Posterior cingulate gyrus (tissue), 11 donors: ENCODE measurements around the gene CYP4F11.
"Not testable (repeated sequence)": the region's sequence is repeated elsewhere in the genome, so short reads cannot be mapped to it uniquely, and the experiment has no call there.

ENCODE experiments used
- DNase-seq, 10 donors: peaks; one replicate each; pipeline versions ENCODE4 v3.0.0 to v3.0.0-alpha.2; 2020 to 2021; ENCODE audit warnings: mixed read lengths in 3 of 10
- intact Hi-C: fragments of 100-400 bp; cut with DNase I; formaldehyde crosslinking; loops from one replicate; pipeline ENCODE4 v1.15.1; 2023

CYP4F11 gene, protein sequence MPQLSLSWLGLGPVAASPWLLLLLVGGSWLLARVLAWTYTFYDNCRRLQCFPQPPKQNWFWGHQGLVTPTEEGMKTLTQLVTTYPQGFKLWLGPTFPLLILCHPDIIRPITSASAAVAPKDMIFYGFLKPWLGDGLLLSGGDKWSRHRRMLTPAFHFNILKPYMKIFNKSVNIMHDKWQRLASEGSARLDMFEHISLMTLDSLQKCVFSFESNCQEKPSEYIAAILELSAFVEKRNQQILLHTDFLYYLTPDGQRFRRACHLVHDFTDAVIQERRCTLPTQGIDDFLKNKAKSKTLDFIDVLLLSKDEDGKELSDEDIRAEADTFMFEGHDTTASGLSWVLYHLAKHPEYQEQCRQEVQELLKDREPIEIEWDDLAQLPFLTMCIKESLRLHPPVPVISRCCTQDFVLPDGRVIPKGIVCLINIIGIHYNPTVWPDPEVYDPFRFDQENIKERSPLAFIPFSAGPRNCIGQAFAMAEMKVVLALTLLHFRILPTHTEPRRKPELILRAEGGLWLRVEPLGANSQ

DNA sequence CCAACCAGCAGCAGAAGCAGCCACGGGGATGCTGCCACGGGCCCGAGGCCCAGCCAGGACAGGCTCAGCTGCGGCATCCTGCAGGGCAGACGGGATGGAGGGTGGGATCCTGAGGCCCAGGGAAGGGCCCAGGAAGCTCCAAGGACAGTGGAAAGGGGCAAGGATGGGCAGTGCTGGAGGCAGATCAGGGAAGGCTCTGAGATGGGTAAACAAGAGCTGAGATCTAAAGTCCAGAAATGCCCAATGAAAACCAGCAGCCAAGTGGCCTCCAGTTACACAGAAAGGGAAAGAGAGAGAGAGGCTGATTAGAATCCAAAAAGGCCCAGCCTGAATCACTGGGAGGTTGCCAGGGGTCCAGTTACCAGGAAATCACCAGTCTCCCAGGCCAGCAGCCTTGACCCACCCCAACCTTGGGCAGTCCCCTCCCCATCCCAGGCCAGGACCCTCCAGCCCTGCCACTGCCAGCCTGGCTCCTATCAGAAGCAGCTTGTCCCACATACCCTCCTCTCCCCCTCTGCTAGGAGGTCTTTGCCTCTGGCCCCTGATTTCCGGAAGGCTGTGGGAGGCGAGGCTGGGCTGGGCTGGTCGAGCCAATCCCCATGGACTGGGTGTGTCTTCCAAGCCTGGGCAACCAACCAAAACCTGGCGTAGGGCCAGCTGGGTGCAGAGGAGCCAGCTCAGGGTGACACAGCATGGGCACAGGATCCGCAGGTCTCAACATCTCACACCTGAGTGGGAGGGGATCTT lies at the start of gene CYP4F11:
Gene CYP4F11 (minus strand): TSS at position 198 of the 747 bp plus-strand sequence. CDS start 121 bp downstream, at position 77.
- peak; percentile 28 to 93 (median 69) for DNase-seq
- intact Hi-C loops: no loop called here

DNA sequence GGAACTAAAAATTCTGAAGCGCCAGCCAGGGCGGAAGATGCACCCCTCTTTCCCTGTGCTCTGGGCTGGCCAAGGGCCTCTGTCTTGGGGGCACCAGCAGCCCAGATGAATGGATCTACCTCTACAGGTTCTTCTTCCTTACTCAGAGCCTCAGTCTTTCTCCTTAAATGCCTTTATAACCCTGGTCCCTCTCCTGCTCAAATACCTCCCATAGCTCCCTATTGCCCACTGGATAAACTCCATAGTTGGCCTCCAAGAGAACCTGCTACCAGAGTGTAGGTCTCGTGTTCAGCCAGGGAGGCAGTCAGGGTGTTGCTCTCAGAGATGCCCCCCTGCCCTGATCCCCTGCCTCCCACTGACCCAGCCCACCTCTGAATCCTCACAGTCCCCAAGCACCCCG lies 45.0 kb upstream of the CYP4F11 start:
- intact Hi-C loops: no loop called here
- no peak for DNase-seq

DNA sequence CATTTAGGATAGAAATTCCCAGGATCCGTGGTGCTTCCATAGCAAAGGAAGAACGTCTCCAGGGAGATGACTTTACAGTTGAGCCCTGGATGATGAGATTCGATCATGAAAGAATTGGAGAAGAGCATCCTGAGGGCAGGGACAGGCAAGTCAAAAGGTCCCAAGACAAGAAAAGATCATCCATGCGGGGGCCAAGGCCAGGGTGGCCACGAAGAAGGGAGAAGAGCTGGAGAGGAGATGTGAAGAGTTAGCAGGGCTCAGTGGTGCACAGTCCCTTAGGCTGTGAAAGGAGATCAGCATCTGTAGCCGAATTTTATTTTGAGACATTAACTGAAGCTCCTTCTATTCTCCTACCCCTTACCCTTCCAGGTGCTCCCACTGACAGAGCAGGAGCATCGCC lies 43.4 kb upstream of the CYP4F11 start:
- intact Hi-C loops: no loop called here

DNA sequence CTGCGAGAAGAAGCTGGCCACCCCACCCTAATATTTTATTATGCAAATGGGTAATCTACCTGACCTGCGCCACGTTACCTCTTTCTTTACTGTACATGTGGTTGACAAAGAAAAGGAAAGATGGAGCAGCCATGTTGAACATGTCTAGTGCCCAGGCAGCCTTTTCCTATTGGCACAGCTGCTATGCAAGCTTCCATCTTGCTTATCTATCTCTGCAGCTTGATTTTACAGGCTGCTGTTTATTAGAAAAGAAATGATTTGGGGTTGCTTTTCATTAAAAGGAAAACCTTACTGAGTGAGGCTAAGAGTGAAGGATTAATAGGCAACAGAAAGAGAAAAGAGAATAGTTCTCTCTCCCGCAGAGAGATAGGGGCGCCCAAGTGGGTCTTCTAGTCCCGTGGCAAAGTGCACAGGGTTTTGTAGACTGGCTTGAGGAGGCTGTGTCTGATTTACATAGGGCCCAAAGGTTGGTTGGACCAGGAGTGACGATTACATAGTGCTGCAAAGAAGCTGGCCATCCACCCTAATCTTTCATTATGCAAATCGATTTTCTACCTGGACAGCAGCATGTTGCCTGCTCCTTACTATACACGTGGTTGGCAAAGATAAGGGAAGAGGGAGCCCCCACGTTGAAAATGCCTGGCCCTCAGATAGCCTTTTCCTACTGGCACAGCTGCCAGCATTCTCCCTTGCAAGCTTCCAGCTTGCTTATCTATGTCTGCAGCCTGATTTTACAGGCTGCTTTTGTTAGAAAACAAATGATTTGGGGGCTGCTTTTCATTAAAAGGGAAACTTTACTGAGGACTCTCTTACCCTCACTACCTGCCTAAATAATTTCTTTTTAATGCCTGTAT lies 42.7 kb upstream of the CYP4F11 start:
- no peak for DNase-seq
- intact Hi-C loops: no loop called here

More for the DNA sequence above, 43.4 kb upstream of the CYP4F11 start:
- no peak for DNase-seq

DNA sequence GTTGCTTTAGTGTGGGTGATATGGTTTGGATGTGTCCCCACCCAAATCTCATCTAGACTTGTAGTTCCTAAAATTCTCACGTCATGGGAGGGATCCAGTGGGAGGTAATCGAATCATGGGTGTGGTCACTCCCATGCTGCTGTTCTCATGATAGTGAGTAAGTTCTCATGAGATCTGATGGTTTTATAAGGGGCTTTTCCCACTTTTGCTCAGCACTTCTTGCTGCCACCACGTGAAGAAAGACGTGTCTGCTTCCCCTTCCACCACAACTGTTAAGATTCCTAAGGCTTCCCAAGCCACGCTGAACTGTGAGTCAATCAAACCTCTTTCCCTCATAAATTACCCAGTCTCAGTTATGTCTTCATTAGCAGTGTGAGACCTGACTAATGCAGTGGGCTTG lies 40.5 kb upstream of the CYP4F11 start:
- DNase-seq: no peak
- intact Hi-C loops: no loop called here

DNA sequence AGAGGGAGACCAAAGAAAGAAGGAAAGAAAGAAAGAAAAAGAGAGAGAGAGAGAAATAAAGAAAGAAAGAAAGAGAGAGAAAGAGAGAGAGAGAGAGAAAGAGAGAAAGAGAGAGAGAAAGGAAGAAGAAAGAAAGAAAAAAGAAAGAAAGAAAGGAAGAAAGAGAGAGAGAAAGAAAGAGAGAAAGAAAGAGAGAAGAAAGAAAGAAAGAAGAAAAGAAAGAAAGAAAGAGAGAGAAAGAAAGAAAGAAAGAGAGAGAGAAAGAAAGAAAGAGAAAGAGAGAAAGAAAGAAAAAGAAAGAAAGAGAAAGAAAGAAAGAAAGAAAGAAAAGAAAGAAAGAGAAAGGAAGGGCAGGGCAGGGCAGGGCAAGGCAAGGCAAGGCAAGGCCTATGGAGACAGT lies 37.7 kb upstream of the CYP4F11 start:
- not testable (repeated sequence) for DNase-seq

DNA sequence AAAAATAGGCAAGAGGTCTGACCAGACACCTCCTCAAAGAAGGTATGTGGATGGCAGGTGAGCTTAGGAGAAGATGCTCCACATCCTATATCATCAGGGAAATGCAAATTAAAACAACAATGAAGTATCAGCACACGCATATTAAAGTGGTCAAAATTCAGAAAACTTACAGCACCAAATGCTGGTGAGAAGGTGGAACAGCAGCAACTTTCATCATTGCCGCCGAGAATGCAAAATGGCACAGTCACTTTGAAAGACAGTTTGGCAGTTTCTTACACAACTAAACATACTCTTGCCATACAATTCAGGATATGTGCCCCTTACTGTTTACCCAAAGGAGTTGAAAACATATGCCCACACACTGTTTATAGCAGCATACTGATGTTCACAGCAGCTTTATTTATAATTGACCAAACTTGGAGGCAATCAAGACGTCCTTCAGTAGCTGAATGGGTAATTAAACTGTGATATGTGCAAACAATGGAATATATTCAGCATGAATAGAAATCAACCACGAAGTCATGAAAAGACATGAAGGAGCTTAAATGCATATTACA lies 37.0 kb upstream of the CYP4F11 start:
- DNase-seq: no peak
- intact Hi-C loops: no loop called here

More for the DNA sequence above, 37.7 kb upstream of the CYP4F11 start:
- intact Hi-C loops: not testable (repeated sequence)

DNA sequence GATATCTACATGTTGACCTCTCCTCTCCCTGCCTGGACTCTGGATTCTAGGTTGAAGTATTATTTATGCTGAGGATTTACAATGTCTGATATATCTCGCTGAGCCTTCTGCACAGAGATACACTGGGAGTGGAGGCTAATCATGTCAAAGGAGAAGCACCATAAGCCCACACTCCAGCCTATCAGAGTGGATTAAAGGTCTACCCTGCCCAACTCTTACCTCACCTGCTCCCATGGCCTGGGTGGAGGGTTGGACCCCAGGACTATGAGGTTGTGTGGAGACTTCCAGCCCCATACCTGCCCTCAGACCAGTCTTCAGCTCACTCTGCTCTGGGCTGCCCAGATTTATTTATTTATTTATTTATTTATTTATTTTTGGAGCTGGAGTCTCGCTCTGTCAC lies 29.9 kb upstream of the CYP4F11 start:
- intact Hi-C loops: no loop called here
- no peak for DNase-seq

DNA sequence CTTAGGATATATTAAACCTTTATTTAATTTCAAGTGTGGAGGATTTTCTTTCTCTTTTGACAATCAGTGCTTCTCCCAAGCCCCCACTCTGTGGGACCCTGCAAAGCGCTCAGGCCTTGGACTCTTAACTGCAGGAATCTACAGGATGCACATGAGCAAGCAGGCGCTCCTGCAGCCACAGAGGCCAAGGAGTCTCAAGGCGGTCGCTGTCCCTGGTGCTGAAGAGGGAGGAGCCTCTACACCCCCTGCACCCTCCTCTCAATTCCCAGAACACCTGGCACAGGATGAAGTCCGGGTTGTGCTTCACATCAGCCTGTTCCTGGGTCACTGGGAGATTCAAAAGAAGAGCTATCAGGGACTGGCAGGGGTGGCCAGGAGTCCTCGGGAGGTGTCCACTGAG lies 28.0 kb upstream of the CYP4F11 start:
- intact Hi-C loops: no loop called here
- DNase-seq: no peak

DNA sequence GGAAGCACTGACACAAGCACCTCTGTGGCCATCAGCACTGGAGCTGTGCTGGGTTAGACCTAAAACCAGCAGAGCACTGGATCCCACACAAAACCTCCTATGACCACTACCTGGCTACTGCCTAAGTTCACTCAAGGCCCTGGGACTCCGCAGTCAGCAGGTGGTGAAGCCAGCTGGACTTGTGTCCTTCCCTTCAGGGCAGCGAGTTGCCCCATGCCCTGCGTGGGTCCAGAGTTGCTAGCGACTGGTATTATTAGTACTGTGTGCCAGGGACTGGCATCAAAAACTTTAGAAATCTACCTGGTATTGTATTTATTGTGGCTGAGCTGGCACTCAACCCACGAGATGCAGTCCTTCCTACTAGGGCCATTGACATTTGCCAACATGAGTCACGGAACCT lies 20.5 kb upstream of the CYP4F11 start:
- intact Hi-C loops: no loop called here
- DNase-seq: no peak

DNA sequence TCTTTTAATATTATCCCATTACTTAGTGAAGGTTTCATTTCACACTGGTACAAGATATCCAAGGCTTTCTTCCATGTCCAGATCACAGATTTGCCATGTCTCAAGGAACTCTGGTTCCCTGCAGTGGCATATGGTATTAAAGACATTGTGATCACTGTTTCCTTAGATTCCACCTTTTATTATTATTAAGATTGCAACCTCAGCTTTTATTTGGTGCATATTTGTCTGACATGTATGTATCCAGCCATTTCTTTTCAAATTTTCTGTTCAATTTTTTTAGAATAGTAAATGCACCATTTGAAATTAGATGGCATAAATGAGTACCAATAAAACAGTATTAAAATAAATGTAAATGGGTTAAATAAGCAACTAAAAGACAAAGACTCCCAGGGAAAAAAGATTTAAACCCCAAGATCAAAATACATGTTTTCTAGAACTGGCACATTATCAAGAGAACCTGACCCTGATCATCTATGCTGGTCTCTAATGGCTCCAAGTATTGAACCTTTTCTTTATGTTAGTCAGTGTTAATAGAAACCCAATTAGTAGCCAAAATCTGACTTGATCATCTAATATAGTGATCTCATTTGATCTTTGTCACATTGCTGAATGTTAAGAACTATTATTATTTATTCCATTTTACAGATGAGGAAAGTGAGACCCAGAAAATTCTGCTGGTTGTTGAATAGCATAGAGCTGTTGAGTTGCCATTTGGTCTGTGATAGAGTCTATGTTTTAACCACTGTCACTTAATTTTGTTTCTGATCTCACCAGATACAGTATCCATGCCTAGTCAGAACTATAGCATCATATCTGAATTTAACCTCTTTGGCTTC lies 14.1 kb upstream of the CYP4F11 start, which contains the start of gene OR10H4:
Gene OR10H4 (plus strand): TSS at position 786 of the 836 bp plus-strand sequence. CDS start 0 bp downstream, at position 786.
- DNase-seq: no peak
- intact Hi-C loops: no loop called here

DNA sequence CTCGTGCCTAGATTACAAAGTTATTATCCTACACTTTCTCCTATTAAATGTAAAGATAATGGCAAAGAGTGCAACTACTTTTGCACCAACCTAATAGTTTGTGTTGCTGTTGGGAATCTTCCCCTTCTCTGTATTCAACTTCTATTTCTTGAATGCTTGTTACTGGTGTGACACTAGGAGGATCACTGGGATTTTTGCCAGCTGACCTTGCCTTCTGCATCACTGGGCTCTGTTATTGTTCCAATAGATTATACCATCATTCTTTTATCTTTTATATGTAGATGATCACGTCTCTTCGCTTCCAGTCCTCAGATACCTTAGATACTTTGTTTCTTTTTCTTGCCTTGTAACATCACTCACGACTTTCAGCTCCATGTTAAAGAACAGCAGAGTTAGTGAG lies 11.0 kb upstream of the CYP4F11 start:
- intact Hi-C loops: no loop called here

DNA sequence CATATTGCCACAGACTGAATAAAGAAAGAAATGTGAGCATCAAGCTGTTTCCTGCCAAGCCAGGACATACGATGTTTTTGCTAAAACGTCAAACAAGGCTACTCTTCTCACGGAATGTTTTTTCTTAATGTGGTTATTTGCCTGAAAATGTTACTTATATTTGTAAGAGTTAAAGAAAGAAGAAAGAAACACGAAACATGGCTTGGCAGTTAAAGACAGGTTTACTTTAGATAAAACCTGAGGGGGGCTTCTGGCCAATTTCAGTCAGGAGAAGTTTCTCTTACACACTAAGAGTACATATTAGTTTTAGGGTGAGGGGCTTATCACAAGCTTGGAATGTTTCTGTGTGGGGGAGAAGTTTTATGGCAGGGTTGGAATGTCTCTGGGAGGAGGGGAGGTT lies 10.1 kb upstream of the CYP4F11 start:
- intact Hi-C loops: no loop called here
- no peak for DNase-seq

More for the DNA sequence above, 11.0 kb upstream of the CYP4F11 start:
- no peak for DNase-seq

DNA sequence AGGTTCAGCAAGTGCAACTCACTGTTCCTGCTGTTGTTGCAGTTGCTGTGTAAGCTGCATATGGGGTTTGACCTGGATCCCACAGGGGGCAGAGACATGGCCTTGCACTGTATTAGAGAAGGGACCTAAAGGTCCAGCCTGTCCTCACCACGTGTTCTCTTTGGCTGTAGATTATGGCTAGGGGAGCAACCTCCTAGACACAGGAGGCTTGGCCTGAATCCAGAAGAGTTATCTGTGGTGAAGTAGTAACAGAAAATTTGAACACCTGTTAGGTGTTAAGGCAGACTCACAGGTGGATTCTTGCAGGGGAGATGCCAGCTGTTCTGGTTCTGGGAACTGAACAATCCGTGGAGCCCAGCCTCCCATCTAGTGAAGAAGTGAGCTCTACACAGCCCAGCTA lies 3.4 kb upstream of the CYP4F11 start:
- DNase-seq: no peak
- intact Hi-C loops: no loop called here

DNA sequence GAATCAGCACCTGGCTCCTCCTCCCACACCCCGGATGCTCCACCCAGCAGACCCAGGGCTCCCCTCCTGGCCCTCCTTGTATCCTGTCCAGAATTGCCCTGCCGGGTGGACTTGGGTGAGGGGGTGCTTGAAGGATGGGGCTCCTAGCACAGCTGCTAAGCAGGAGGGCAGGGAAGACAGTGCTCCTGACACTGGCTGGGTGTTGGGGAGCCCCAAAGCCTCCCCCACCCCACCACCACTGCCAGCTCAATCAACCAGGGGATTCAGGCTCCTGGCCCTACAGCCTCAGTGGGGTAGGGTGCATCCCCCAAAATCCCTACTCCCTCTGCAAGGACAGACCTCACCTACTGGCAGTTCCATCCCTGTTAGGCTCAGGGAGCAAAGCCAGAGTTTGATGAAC lies 2.6 kb upstream of the CYP4F11 start:
- intact Hi-C loops: no loop called here
- no peak for DNase-seq

DNA sequence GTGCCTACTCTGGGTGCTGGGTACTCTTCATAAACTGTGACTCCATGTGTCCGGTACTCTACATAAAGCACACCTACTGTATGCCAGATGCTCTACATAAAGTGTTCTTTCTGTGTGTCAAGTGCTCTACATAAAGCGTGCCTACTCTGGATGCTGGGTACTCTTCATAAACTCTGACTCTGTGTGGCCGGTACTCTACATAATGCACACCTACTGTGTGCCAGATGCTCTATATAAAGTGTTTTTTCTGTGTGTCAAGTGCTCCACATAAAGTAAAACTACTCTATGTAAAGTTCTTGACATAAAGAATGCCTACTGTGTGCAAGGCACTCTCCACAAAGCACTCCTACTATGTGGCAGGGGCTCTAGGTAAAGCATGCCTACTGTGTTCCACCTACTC lies 1.8 kb upstream of the CYP4F11 start:
- intact Hi-C loops: no loop called here
- DNase-seq: no peak

DNA sequence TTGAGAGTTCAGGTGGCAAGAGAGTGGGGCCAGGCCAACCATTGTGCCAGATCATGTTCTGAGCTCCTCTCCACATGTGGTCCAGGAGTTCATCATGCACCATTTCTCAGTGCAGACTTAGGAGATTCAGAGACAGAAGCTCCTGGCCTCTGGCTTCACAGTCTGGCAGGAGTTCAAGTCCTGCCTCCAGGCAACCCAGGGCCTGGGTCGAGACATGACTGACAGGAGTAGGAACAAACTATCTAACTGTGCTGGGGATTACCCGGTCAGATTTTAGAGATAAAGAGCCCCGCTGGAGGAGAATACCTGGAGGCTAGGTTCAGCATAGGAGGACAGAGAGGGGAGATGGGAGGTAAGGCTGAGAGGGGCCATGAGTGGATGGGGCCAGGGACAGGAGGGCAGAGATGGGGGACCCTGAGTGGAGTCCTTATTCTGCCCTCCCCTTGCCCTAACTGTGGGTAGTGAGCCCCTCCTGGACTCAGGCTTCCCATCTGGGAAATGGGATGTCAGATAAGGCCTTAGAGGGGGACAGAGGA lies 906 bp upstream of the CYP4F11 start:
- intact Hi-C loops: no loop called here
- DNase-seq: peak in 1 of 10 donors; percentile 82

DNA sequence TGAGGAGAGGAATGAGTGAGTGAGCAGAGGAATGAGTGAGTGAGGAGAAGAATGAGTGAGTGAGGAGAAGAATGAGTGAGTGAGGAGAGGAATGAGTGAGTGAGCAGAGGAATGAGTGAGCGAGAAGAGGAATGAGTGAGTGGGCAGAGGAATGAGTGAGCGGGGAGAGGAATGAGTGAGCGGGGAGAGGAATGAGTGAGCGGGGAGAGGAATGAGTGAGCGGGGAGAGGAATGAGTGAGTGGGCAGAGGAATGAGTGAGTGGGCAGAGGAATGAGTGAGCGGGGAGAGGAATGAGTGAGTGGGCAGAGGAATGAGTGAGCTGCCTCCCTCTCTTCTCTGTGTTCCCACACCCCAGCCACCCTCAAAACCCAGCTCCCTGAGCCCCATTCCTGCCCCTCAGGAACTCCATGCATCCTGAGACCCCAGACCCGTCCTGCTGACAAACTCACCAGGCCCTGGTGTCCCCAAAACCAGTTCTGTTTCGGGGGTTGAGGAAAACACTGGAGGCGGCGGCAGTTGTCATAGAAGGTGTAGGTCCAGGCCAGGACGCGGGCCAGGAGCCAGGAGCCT lies 483 bp downstream of the CYP4F11 start:
- intact Hi-C loops, DNase-seq: not testable (repeated sequence)

DNA sequence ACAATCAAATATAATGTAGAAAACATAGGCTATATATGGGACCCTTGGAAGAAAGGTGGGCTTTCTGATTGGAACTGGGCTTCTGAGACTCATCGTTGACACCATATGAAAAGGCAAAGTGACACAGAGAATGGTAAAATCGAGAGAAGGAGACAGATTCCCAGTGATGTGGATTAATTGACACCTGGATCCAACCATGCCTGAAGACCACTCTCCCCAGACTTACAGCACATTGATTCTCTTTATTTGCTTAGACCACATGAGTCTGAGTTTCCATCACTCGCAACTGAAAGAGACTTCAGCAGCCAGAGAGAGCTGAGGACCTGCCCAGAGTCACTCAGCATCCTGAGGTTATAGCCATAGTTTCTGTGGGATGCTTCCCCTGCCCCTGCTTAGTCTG lies 6.0 kb downstream of the CYP4F11 start:
- DNase-seq: no peak
- intact Hi-C loops: no loop called here
